Measurements from ENCODE around the gene IL22. TPM values are rescaled to one million over a fixed set of nuclear protein-coding genes. Genes with fewer than 3 reads are reported as not detected.

IL22 gene
- total RNA-seq, 1 experiment from 2014 or later = not detected

DNA sequence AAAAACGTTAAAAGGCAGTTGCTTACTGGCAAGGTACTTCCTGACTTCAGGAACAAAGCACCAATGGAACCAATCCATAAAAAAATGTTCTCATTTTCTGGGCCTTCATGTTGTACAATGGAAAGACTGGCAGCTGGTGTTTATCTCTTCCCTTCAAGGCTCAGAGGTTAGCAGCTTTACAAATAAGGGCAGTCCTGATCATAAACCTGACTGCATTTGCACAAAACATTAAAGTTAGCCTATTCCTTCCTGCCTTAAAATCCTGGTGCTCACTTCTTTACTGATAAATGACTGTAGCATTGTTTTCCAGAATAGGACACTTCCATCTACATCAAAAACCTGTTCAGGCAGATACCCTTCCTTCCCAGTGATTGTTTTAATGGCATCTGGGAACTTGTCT lies 47.0 kb downstream of the IL22 start (continued):
- no peak for TF ChIP-seq CDX4 (CRISPR knock-in tag; IDR thresholded peaks at IDR 0.05; ENCODE audit: borderline replicate concordance)
- TF ChIP-seq ERG (CRISPR knock-in tag; IDR thresholded peaks at IDR 0.05) = no peak
- no peak for TF ChIP-seq FOXP4 (CRISPR knock-in tag; IDR thresholded peaks at IDR 0.05)
- no peak for TF ChIP-seq GTF2I (CRISPR knock-in tag; conservative IDR thresholded peaks at IDR 0.05)
- TF ChIP-seq GRHL2 (CRISPR knock-in tag; IDR thresholded peaks at IDR 0.05; ENCODE audit: insufficient replicate concordance, severe bottlenecking) = no peak
- TF ChIP-seq, protein P1, sequence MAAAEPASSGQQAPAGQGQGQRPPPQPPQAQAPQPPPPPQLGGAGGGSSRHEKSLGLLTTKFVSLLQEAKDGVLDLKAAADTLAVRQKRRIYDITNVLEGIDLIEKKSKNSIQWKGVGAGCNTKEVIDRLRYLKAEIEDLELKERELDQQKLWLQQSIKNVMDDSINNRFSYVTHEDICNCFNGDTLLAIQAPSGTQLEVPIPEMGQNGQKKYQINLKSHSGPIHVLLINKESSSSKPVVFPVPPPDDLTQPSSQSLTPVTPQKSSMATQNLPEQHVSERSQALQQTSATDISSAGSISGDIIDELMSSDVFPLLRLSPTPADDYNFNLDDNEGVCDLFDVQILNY (CRISPR knock-in tag; IDR thresholded peaks at IDR 0.05) = no peak
- no peak for TF ChIP-seq ZNF396 (CRISPR knock-in tag; IDR thresholded peaks at IDR 0.05; ENCODE audit: borderline replicate concordance)
- no peak for TF ChIP-seq ZNF138 (CRISPR knock-in tag; conservative IDR thresholded peaks at IDR 0.05)
- TF ChIP-seq EMX1 (CRISPR knock-in tag; IDR thresholded peaks at IDR 0.05) = no peak
- no peak for TF ChIP-seq ZBTB43 (CRISPR knock-in tag; IDR thresholded peaks at IDR 0.05)
- TF ChIP-seq, protein P2, sequence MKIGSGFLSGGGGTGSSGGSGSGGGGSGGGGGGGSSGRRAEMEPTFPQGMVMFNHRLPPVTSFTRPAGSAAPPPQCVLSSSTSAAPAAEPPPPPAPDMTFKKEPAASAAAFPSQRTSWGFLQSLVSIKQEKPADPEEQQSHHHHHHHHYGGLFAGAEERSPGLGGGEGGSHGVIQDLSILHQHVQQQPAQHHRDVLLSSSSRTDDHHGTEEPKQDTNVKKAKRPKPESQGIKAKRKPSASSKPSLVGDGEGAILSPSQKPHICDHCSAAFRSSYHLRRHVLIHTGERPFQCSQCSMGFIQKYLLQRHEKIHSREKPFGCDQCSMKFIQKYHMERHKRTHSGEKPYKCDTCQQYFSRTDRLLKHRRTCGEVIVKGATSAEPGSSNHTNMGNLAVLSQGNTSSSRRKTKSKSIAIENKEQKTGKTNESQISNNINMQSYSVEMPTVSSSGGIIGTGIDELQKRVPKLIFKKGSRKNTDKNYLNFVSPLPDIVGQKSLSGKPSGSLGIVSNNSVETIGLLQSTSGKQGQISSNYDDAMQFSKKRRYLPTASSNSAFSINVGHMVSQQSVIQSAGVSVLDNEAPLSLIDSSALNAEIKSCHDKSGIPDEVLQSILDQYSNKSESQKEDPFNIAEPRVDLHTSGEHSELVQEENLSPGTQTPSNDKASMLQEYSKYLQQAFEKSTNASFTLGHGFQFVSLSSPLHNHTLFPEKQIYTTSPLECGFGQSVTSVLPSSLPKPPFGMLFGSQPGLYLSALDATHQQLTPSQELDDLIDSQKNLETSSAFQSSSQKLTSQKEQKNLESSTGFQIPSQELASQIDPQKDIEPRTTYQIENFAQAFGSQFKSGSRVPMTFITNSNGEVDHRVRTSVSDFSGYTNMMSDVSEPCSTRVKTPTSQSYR (CRISPR knock-in tag; IDR thresholded peaks at IDR 0.05) = no peak
- no peak for TF ChIP-seq FOXP1 (CRISPR knock-in tag; IDR thresholded peaks at IDR 0.05; ENCODE audit: borderline replicate concordance)
- TF ChIP-seq CBFB (CRISPR knock-in tag; IDR thresholded peaks at IDR 0.05; ENCODE audit: low read depth) = no peak
- TF ChIP-seq RELA (CRISPR knock-in tag; IDR thresholded peaks at IDR 0.05; ENCODE audit: borderline replicate concordance) = no peak
- TF ChIP-seq TEAD4 (CRISPR knock-in tag; IDR thresholded peaks at IDR 0.05) = no peak

GRCh38 chr12:68203460-68203875 lies 49.9 kb downstream of the IL22 start:
- CTCF ChIA-PET = no interaction called here
- Mint-ChIP-seq H3K36me3 (no peaks in the 10 kb centered on the region), H3K9me3 (no peaks in the 10 kb centered on the region), H3K27me3 (ENCODE audit: low read depth) (no peaks in the 10 kb centered on the region; the same call in 1 of the 2 replicates), H3K4me1 (peaks cover 13% of the 10 kb centered on the region), H3K27ac (no peak overlapping the region), H3K4me3 (no peak overlapping the region)
- ATAC-seq (no peak), DNase-seq (ENCODE audit: low spot score) (no peak)
- POLR2A ChIA-PET = no interaction called here
- TF ChIP-seq KAT7 (CRISPR knock-in tag; IDR thresholded peaks at IDR 0.05; ENCODE audit: borderline replicate concordance) (no peak), ETV6 (CRISPR knock-in tag; IDR thresholded peaks at IDR 0.05) (no peak), FOXP1 (CRISPR knock-in tag; IDR thresholded peaks at IDR 0.05; ENCODE audit: borderline replicate concordance) (no peak), TEAD1 (CRISPR knock-in tag; IDR thresholded peaks at IDR 0.05) (no peak), GABPB1 (CRISPR knock-in tag; IDR thresholded peaks at IDR 0.05) (no peak), NFE2L1 (CRISPR knock-in tag; IDR thresholded peaks at IDR 0.05) (no peak), ZNF121 (CRISPR knock-in tag; IDR thresholded peaks at IDR 0.05) (no peak), SP1 (CRISPR knock-in tag; conservative IDR thresholded peaks at IDR 0.05) (no peak), ERG (CRISPR knock-in tag; IDR thresholded peaks at IDR 0.05) (no peak), SOX15 (CRISPR knock-in tag; IDR thresholded peaks at IDR 0.05) (no peak)
- TF ChIP-seq, protein P3, sequence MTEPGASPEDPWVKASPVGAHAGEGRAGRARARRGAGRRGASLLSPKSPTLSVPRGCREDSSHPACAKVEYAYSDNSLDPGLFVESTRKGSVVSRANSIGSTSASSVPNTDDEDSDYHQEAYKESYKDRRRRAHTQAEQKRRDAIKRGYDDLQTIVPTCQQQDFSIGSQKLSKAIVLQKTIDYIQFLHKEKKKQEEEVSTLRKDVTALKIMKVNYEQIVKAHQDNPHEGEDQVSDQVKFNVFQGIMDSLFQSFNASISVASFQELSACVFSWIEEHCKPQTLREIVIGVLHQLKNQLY (CRISPR knock-in tag; IDR thresholded peaks at IDR 0.05) = no peak
- TF ChIP-seq, protein P2 (CRISPR knock-in tag; IDR thresholded peaks at IDR 0.05) = no peak
